IPS-18a (cell line): ENCODE measurements around the gene VWA8.
"Not testable (repeated sequence)": the region's sequence is repeated elsewhere in the genome, so short reads cannot be mapped to it uniquely, and the experiment has no call there.

ENCODE experiments used
- H3K27ac ChIP-seq: one replicate; pipeline ENCODE4 v1.5.1; 2013; ENCODE audit warnings: low read length
- H3K27me3 ChIP-seq: one replicate; pipeline ENCODE4 v1.6.1; 2013; ENCODE audit warnings: mild to moderate bottlenecking, low read length; ENCODE audit not compliant: control insufficient read depth, insufficient read depth
- H3K36me3 ChIP-seq: one replicate; pipeline ENCODE4 v1.6.1; 2013; ENCODE audit warnings: low read depth, low read length; ENCODE audit not compliant: control insufficient read depth
- H3K4me1 ChIP-seq: one replicate; pipeline ENCODE4 v1.6.1; 2013; ENCODE audit warnings: low read depth, low read length; ENCODE audit not compliant: control insufficient read depth
- H3K4me3 ChIP-seq: one replicate; pipeline ENCODE4 v1.5.1; 2013; ENCODE audit warnings: low read length
- H3K9ac ChIP-seq: one replicate; pipeline ENCODE4 v1.6.1; 2013; ENCODE audit warnings: mild to moderate bottlenecking, low read length, moderate library complexity
- H3K9me3 ChIP-seq: one replicate; pipeline ENCODE4 v1.6.1; 2013; ENCODE audit warnings: low read depth, low read length; ENCODE audit not compliant: control insufficient read depth

The VWA8 gene

DNA sequence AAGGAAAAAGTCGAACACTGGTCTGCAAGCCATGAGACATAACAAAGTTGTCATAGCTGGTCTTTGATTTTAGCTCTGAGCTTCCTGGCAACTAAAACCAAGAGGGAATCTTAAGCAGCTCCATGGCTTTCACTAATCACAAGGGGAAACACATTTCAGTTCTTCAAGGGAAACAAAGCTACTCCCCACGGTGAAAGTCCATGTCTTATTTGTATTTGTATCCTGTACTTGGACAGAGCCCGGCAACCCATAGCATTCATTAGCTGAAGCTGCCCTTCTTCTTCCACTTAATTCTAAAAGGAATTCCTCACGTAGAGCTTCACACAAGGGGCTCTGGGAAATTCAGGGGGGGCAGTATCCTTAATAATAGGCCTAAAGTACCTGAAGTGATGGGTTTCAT, 374.7 kb downstream of the VWA8 start:
- H3K36me3 ChIP-seq, result no peaks in the 10 kb centered on the region
- H3K27ac ChIP-seq, result no peak overlapping the region
- H3K9ac ChIP-seq, result no peak overlapping the region
- H3K9me3 ChIP-seq, result no peaks in the 10 kb centered on the region
- no peaks in the 10 kb centered on the region for H3K4me1 ChIP-seq
- H3K4me3 ChIP-seq, result no peak overlapping the region
- H3K27me3 ChIP-seq, result no peaks in the 10 kb centered on the region

DNA sequence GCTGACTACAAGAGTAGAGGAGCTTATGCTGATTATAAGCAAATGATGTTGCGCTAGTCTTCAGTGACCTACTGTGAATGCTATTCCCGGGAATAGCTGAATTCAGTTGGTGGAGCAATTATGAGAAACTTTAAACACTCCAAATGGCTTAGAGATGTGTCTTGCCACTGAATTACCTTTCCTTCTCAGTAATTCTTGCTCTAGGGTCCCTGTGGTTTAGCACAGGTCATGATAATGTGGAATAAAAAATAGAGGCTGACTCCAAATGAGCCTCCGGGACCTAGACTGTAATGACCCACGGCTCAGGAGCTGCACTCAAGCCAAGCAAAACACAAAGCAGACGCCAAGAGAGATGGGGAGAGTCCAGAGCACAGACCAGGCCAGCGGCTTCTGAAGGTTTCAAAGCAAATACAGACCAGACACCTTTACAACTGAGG, 378.9 kb downstream of the VWA8 start:
- no peak overlapping the region for H3K9ac ChIP-seq
- H3K4me3 ChIP-seq, result no peak overlapping the region
- H3K9me3 ChIP-seq, result no peaks in the 10 kb centered on the region

DNA sequence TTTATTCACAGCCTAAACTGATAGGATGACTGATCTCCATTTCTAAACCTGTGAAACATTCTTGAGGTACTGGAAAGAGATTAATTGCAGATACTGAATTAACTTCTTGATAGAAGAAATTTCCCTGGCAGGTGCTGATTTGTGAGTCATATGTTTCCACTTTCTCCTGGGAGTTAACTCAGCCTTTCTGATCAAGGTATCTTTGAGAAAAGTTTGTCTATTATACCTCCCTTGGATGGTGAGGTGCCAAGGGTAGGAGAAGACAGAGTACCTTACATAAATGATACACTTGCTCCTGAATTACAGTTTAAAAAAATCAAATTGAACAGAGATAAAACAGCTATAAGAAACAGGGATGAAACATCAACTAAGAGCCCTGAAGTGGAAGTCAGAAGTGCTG, 380.6 kb downstream of the VWA8 start:
- Histone ChIP-seq H3K9ac (no peak overlapping the region), H3K4me1 (no peaks in the 10 kb centered on the region), H3K4me3 (no peak overlapping the region), H3K27me3 (no peaks in the 10 kb centered on the region), H3K36me3 (no peaks in the 10 kb centered on the region), H3K9me3 (no peaks in the 10 kb centered on the region), H3K27ac (no peak overlapping the region)

More for the DNA sequence above, 378.9 kb downstream of the VWA8 start:
- Histone ChIP-seq H3K27ac (no peak overlapping the region), H3K4me1 (no peaks in the 10 kb centered on the region), H3K36me3 (no peaks in the 10 kb centered on the region), H3K27me3 (no peaks in the 10 kb centered on the region)

DNA sequence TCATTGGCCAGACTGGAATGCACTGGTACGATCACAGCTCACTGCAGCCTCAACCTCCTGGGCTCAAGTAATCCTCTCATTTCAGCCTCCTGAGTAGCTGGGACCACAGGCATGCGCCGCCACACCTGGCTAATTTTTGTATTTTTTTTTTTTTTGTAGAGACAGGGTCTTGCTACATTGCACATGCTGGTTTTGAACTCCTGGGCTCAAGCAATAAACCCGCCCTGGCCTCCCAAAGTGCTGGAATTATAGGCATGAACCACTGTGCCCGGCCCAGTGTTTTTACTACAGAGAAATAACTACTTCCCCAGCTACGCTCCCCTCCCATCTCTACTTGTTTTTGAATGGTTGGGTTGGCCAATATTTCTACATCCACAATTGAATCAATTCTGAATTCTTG, 381.0 kb downstream of the VWA8 start:
- H3K27me3 ChIP-seq, result no peaks in the 10 kb centered on the region
- no peaks in the 10 kb centered on the region for H3K36me3 ChIP-seq
- H3K9ac ChIP-seq, result no peak overlapping the region
- no peak overlapping the region for H3K4me3 ChIP-seq
- no peaks in the 10 kb centered on the region for H3K4me1 ChIP-seq
- no peaks in the 10 kb centered on the region for H3K9me3 ChIP-seq
- no peak overlapping the region for H3K27ac ChIP-seq

DNA sequence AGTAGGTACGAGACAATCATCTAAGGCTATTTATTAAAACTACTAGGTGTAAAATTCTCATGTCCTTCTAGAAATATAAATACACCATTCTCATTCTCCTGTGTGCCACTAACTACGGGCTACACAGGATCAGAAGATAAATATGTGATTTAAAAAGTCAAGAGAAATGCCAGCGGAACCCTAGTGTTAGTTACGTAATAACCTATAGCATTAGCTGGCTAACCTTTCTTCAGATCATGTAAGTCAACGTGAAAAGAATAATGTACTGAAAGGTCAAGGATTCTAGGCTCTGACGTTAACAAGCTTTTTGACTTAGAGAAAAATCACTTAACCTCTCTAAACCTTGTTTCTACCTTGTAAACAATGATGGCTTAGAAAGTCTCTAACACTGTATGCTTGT, 381.7 kb downstream of the VWA8 start:
- no peak overlapping the region for H3K4me3 ChIP-seq
- no peaks in the 10 kb centered on the region for H3K9me3 ChIP-seq
- no peak overlapping the region for H3K9ac ChIP-seq
- H3K36me3 ChIP-seq, result no peaks in the 10 kb centered on the region
- no peaks in the 10 kb centered on the region for H3K27me3 ChIP-seq
- no peaks in the 10 kb centered on the region for H3K4me1 ChIP-seq
- H3K27ac ChIP-seq, result no peak overlapping the region

DNA sequence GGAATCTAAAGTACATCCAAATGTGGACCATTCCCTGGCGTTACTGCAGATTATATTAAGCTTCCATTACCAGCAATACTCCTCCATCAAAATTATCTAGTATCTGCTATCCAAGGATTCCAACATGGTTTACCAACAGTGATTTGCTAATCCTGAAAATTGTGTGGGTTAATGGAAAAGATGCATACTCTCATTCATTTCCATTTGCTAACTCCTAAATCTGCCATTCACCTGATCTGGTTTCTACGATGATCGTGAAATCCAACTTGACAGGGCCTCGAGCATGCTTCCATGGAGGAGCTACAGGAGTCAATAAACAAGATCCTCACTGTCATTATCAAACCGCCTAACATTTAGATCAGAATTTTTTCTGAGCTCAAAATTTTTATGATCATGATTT, 382.5 kb downstream of the VWA8 start:
- no peaks in the 10 kb centered on the region for H3K36me3 ChIP-seq
- no peaks in the 10 kb centered on the region for H3K27me3 ChIP-seq
- no peak overlapping the region for H3K27ac ChIP-seq
- no peak overlapping the region for H3K4me3 ChIP-seq
- H3K9ac ChIP-seq, result no peak overlapping the region
- H3K9me3 ChIP-seq, result no peaks in the 10 kb centered on the region
- H3K4me1 ChIP-seq, result no peaks in the 10 kb centered on the region

DNA sequence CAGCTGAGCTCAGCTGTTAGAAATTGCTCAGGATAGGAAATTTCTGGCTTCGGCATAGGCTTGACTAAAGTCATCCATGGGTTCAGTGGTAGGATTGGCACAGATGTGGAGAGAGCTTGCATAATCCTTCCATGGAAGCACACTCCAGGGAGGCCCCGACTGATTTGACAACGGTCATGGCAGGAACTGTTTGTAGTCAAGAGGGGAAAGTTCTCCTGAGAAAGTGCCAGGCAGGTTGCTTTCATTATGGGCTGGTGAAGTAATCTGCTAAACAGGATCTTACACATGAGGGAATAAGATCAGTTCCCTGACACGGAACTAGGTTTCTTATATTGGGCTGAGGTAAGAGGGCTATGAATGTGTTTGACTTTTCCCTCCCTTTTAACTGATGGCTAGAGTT, 383.5 kb downstream of the VWA8 start:
- no peaks in the 10 kb centered on the region for H3K9me3 ChIP-seq
- H3K4me1 ChIP-seq, result no peaks in the 10 kb centered on the region
- H3K27ac ChIP-seq, result no peak overlapping the region
- no peak overlapping the region for H3K4me3 ChIP-seq
- H3K27me3 ChIP-seq, result no peaks in the 10 kb centered on the region
- no peaks in the 10 kb centered on the region for H3K36me3 ChIP-seq
- no peak overlapping the region for H3K9ac ChIP-seq

DNA sequence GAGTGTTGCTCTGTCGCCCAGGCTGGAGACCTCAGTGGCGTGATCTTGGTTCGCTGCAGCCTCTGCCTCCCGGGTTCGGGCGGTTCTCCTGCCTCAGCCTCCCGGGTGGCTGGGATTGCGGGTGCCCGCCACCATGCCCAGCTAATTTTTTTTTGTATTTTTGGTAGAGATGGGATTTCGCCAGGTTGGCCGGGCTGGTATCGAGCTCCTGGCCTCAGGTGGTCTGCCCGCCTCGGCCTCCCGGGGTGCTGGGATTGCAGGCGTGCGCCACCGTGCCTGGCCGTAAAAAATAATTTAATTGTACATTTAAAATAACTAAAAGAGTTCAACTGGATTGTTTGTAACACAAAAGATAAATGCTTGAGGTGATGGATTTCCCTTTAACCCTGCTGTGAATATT, 387.3 kb downstream of the VWA8 start:
- H3K4me3 ChIP-seq, H3K9me3 ChIP-seq, H3K27me3 ChIP-seq, H3K4me1 ChIP-seq, H3K36me3 ChIP-seq, H3K9ac ChIP-seq, H3K27ac ChIP-seq: not testable (repeated sequence)

DNA sequence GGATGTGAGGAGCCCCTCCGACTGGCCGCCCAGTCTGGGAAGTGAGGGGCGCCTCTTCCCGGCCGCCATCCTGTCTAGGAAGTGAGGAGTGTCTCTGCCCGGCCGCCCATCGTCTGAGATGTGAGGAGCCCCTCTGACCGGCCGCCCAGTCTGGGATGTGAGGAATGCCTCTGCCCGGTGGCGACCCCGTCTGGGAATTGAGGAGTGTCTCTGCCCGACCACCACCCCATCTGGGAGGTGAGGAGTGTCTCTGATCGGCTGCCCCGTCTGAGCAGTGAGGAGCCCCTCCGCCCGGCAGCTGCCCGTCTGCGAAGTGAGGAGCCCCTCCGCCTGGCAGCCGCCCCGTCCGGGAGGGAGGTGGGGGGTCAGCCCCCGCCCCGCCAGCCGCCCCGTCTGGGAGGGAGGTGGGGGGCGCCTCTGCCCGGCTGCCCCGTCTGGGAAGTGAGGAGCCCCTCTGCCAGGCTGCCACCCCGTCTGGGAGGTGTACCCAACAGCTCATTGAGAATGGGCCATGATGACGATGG, 389.0 kb downstream of the VWA8 start:
- not testable (repeated sequence) for H3K4me3 ChIP-seq, H3K9me3 ChIP-seq, H3K27me3 ChIP-seq, H3K36me3 ChIP-seq, H3K4me1 ChIP-seq, H3K9ac ChIP-seq, H3K27ac ChIP-seq

DNA sequence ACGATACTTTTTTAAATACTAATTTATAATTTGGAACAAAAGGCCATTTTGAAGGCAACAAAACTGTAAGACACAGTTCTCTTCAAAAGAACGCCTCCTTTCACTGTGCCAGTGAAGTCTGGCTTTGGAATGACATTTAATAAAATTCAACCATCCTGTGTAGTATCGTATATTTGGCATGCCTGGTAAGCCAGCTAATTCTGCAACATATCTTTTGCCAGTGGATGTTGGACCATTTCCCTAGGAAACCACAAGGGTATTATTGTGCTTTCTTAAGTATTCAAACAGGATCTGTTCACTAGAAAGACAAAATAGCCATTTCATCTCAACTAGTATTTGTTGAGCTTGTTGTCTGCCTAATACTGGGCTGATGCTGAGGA, 391.9 kb downstream of the VWA8 start:
- no peaks in the 10 kb centered on the region for H3K4me1 ChIP-seq
- H3K4me3 ChIP-seq, result no peak overlapping the region
- no peaks in the 10 kb centered on the region for H3K9me3 ChIP-seq
- no peak overlapping the region for H3K27ac ChIP-seq
- no peaks in the 10 kb centered on the region for H3K27me3 ChIP-seq
- H3K36me3 ChIP-seq, result no peaks in the 10 kb centered on the region
- H3K9ac ChIP-seq, result no peak overlapping the region

DNA sequence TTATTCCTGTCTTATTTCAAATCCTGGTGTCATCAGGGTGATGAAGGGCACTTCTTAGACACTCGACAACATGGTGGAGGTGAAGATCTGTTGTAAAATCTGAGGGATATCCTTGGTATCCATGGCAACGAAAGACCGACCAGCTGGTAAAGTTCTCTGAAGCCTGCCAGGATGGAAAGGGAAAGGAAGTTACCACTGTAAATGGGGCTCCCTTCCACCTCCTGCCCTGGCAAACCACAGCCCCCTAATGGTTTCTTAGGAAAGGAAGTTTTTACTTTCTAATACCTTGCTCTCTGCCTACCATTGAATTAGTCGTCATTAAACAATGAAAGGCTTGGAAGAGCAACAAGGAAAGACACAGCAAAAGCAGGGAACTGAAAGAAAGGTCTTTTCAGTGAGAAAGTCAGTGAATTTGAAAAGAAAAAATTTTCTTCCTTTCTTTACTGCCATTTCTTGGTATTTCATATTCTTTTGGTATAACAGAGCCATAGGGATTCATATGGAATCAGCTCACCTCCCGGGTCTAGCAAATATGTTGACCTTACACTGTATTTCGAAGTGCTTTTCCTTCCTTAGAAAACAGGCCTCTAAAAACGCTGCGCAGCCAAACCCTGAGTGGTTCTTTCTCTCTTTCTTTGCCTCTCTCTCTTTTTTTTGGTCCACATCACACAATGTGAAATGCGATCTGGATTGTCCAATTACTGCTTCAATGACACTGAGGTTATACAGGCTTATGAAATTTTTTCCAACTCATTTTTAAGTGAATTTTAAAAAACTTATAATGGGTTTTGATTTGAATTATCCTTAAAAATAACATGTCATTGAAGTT, 392.6 kb downstream of the VWA8 start:
- Histone ChIP-seq H3K27me3 (no peaks in the 10 kb centered on the region), H3K4me3 (no peak overlapping the region), H3K27ac (no peak overlapping the region), H3K9me3 (no peaks in the 10 kb centered on the region), H3K4me1 (no peaks in the 10 kb centered on the region), H3K36me3 (no peaks in the 10 kb centered on the region), H3K9ac (no peak overlapping the region)

DNA sequence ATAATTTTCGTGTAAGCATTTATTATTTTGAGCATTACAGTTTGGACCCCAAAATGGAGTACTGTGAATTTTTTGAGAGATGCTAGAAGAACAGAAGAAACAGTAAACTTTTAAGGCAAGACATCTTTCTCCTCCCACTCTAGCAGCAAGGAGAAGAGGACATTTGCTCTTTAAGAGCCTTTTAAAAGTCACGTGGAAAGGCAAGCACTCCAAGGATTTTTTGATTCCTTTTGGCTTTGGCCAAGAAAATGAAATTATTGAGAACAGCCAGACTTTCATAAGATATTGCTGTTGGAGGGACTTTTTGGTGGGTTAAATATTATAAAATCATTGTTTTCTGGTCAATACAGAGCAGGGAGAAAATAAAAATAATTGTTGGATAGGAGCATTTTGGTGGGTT, 393.5 kb downstream of the VWA8 start:
- H3K9me3 ChIP-seq, result no peaks in the 10 kb centered on the region
- no peak overlapping the region for H3K4me3 ChIP-seq
- H3K4me1 ChIP-seq, result no peaks in the 10 kb centered on the region
- H3K27ac ChIP-seq, result no peak overlapping the region
- no peak overlapping the region for H3K9ac ChIP-seq
- no peaks in the 10 kb centered on the region for H3K27me3 ChIP-seq
- no peaks in the 10 kb centered on the region for H3K36me3 ChIP-seq
